ENCODE data around the gene POLDIP3.
"Not testable (repeated sequence)": the region's sequence is repeated elsewhere in the genome, so short reads cannot be mapped to it uniquely, and the experiment has no call there.

POLDIP3 gene

GRCh38 chr22:42577623-42578240, 37.0 kb downstream of the POLDIP3 start:
- H3K4me3 ChIP-seq (ENCODE audit: low read depth, low read length): no peak overlapping the region
- TF ChIP-seq, protein P1, sequence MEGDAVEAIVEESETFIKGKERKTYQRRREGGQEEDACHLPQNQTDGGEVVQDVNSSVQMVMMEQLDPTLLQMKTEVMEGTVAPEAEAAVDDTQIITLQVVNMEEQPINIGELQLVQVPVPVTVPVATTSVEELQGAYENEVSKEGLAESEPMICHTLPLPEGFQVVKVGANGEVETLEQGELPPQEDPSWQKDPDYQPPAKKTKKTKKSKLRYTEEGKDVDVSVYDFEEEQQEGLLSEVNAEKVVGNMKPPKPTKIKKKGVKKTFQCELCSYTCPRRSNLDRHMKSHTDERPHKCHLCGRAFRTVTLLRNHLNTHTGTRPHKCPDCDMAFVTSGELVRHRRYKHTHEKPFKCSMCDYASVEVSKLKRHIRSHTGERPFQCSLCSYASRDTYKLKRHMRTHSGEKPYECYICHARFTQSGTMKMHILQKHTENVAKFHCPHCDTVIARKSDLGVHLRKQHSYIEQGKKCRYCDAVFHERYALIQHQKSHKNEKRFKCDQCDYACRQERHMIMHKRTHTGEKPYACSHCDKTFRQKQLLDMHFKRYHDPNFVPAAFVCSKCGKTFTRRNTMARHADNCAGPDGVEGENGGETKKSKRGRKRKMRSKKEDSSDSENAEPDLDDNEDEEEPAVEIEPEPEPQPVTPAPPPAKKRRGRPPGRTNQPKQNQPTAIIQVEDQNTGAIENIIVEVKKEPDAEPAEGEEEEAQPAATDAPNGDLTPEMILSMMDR (conservative IDR thresholded peaks at IDR 0.05; ENCODE audit: low read depth, low read length): no peak
- DNase-seq (ENCODE audit: low read depth): no peak

GRCh38 chr22:42577141-42577540, 37.5 kb downstream of the POLDIP3 start:
- not testable (repeated sequence) for DNase-seq (ENCODE audit: low read depth); H3K4me3 ChIP-seq (ENCODE audit: low read depth, low read length)

DNA sequence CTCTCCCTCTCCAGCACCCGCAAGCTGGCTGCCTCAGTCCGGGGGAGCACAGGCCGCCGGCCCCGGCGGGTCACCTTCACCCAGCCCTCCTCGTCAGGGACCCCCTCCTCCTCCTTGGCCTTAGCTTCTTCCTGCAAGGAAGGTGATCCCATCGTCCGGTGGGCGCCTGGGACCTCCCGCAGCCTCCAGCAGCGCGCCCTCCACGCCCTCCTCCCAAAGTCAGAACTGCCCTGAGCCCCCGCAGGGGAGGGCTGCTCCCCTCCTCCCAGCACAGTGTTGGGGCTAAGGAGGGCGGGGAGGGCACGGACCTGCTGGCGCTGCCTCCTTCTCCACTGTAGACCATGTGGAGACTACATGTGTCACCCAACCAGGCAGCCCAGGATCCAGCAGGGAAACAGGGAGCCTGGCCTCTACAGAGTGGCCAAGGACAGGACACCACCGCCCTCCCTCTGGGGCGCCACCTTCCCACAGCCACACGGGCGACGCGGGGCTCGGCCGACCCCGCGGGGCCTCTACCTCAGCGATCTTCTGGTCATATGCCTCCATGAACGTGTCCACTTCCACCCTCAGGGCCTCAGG, 38.6 kb downstream of the POLDIP3 start:
- H3K4me3 ChIP-seq (ENCODE audit: low read depth, low read length); DNase-seq (ENCODE audit: low read depth): not testable (repeated sequence)

- H3K4me3 ChIP-seq (ENCODE audit: low read depth, low read length); DNase-seq (ENCODE audit: low read depth): not testable (repeated sequence)
Observed at GRCh38 chr22:42574468-42574867, 40.2 kb downstream of the POLDIP3 start.

- TF ChIP-seq, protein P1 (conservative IDR thresholded peaks at IDR 0.05; ENCODE audit: low read depth, low read length): peak; percentile 12
- peak; percentile 26 for DNase-seq (ENCODE audit: low read depth)
- H3K4me3 ChIP-seq (ENCODE audit: low read depth, low read length): not testable (repeated sequence)
Observed at GRCh38 chr22:42574046-42574445, 40.6 kb downstream of the POLDIP3 start.

- not testable (repeated sequence) for DNase-seq (ENCODE audit: low read depth); H3K4me3 ChIP-seq (ENCODE audit: low read depth, low read length)
Observed at GRCh38 chr22:42571068-42571467, 43.6 kb downstream of the POLDIP3 start.

DNA sequence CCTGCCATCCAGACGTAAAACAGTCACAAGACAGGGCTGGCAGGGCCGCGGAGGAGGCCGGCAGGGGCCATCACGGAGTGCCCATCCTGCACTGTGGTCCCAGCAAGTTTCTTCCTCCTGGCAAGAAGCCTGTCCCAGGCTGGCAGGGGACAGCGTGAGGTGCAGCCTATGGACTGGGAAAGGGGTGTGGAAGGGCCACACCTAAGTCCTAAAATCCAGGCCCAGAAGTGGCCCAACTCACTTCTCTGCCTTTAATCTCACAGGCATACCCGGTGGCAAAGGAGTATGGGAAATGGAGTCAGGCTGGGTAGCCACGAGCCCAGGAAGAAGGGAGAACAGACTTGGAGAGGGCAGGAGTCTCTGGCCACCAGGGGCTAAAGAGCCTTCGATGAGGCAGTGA, 44.1 kb downstream of the POLDIP3 start:
- not testable (repeated sequence) for DNase-seq (ENCODE audit: low read depth); H3K4me3 ChIP-seq (ENCODE audit: low read depth, low read length)

DNA sequence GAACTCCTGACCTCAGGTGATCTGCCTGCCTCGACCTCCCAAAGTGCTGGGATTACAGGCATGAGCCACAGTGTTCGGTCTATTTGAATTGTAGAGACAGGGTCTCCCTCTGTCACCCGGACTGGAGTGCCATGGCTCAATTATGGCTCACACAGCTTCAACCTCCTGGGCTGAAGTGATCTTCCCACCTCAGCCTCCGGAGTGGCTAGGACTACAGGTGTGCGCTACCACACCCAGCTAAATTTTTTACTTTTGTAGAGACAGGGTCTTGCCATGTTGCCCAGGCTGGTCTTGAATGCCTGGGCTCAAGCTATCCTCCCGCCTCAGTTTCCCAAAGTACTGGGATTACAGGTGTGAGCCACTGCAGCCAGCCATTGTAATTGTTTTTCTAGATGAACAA, 46.7 kb downstream of the POLDIP3 start:
- H3K4me3 ChIP-seq (ENCODE audit: low read depth, low read length): not testable (repeated sequence)

GRCh38 chr22:42565956-42566355, 48.7 kb downstream of the POLDIP3 start:
- DNase-seq (ENCODE audit: low read depth): no peak
- no peak overlapping the region for H3K4me3 ChIP-seq (ENCODE audit: low read depth, low read length)
- TF ChIP-seq, protein P1 (conservative IDR thresholded peaks at IDR 0.05; ENCODE audit: low read depth, low read length): no peak

More for the DNA sequence above, 46.7 kb downstream of the POLDIP3 start:
- not testable (repeated sequence) for DNase-seq (ENCODE audit: low read depth)

GRCh38 chr22:42564699-42565098, 50.0 kb downstream of the POLDIP3 start:
- no peak for DNase-seq (ENCODE audit: low read depth)
- TF ChIP-seq, protein P1 (conservative IDR thresholded peaks at IDR 0.05; ENCODE audit: low read depth, low read length): no peak
- H3K4me3 ChIP-seq (ENCODE audit: low read depth, low read length): no peak overlapping the region

DNA sequence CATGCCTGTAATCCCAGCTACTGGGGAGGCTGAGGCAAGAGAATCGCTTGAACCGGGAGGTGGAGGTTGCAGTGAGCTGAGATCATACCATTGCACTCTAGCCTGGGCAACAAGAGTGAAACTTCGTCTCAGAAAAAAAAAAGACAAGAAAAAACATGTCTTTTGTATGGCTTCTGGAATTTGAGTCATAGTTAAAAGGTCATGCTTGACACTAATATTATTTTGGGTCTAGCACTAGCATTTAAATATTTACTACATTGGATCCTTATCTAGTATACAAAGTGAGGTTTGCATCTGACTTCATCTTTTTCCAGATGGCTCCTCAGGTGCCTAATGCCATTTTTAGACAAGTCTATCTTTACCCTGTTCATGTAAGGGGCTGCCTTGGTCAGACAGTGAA, 50.7 kb downstream of the POLDIP3 start:
- not testable (repeated sequence) for H3K4me3 ChIP-seq (ENCODE audit: low read depth, low read length); DNase-seq (ENCODE audit: low read depth)
